GM12801 (cell line): ENCODE data around the gene TMCC1.

Experiments
- TF ChIP-seq, protein P1 (sequence below): IDR thresholded peaks from one replicate; pipeline ENCODE4 v1.5.1; 2011; ENCODE audit warnings: control low read depth; ENCODE audit not compliant: insufficient read length; ENCODE audit errors: extremely low read depth

Gene TMCC1

DNA sequence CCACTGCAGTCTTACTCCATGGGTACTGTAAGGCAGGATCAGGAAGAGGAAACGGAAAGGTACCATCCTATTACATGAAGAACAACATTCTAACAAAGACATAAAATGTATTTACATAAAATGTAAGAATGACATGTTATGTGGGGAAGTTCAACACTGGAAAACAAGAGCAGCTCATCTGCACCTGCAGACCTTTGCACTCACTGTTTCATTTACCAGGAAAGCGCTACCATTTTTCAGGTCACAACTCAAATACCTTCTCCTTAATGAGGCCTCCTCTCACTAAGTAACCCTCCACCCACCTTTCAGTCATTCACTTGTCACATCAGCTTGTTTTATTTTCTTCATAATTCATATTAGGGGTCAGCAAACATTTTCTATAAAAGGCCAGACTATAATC, 2.6 kb downstream of the TMCC1 start:
- TF ChIP-seq, protein P1, sequence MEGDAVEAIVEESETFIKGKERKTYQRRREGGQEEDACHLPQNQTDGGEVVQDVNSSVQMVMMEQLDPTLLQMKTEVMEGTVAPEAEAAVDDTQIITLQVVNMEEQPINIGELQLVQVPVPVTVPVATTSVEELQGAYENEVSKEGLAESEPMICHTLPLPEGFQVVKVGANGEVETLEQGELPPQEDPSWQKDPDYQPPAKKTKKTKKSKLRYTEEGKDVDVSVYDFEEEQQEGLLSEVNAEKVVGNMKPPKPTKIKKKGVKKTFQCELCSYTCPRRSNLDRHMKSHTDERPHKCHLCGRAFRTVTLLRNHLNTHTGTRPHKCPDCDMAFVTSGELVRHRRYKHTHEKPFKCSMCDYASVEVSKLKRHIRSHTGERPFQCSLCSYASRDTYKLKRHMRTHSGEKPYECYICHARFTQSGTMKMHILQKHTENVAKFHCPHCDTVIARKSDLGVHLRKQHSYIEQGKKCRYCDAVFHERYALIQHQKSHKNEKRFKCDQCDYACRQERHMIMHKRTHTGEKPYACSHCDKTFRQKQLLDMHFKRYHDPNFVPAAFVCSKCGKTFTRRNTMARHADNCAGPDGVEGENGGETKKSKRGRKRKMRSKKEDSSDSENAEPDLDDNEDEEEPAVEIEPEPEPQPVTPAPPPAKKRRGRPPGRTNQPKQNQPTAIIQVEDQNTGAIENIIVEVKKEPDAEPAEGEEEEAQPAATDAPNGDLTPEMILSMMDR = no peak

DNA sequence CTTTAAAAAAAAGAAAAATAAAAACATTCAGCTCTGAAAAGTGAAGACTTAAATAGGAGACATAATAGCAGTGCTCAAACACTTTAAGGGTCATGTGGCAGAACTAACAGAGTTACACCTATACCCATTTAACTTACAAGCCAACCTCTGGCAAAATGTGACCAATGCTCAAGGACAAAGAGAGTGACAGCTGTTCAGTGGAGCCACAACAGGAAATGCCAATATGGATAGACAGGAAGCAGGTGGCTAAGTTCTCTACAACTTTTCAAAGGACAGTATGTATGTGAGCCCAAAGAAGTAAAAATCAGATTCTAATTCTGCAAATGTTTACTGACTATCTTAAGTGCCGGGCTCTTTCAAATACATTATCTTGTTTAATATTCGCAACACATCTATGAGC, 3.4 kb downstream of the TMCC1 start:
- TF ChIP-seq, protein P1 = no peak

DNA sequence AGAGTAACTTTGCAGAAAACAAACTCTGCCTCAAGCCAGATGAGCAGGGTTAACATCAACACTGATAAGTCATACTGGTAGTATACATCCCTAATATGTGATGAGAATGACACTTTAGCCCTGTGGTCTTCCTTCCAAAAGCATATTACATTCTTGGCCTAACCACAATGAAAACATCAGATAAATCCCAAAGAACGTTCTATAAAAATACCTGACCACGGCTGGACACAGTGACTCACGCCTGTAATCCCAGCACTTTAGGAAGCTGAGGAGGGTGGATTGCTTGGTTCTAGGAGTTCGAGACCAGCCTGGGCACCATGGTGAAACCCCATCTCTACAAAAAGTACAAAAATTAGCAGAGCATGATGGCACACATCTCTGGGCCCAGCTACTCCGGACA, 4.7 kb downstream of the TMCC1 start:
- TF ChIP-seq, protein P1 = no peak

DNA sequence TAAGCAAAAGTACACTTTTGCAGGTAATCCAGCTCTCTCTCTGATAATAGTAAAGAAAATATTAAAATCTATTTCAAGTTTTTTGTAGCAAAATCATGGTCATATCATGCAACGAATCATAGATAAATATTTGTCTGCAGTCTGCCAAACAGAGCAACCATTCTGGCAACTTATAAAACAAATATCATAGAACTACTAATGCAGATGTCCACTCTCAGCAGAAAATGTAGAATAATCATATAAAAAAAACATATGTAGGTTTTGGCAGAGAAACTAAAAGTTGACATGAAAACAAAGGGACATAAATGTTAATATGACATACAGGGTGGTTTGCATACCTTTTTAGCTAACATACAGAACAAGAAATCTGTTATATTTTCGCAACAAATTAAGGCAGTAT, 12.2 kb downstream of the TMCC1 start:
- TF ChIP-seq, protein P1 = no peak

DNA sequence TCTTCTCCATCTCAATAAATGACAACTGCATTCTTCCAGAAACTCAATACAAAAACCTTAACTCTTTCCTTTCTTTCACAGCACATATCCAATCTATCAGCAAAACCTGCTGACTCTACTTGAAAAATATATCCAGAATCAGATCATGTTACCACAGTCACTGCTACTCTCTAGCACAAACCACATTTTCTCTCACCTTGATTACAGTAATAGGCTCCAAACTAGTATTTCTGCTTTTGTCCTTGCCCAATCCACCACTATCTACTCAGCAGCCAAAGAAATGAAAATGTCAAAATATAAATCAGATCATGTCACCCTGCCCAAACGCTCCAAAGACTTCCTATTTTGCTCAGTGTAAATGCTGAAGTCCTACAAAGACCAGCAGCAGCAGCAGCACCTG, 15.2 kb downstream of the TMCC1 start:
- TF ChIP-seq, protein P1 = no peak

DNA sequence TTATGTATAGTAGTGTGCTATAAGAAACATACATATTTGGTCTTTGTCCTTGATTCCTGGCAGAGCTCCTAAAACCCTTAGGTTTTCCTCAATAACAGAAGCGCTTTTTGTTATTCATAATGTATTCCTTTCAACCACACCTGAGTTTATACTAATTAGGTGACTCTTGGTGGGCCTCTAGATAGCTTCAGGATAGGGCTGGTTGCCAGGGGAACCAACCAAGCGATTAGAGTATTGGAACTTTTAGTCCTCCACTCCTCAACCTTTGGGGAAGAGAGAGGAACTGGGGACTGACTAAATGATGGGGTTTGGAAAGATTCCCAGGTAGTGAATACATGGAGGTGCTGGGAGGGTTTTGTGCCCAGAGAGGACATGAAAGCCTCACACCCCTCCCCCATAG, 24.6 kb downstream of the TMCC1 start:
- TF ChIP-seq, protein P1 = no peak

DNA sequence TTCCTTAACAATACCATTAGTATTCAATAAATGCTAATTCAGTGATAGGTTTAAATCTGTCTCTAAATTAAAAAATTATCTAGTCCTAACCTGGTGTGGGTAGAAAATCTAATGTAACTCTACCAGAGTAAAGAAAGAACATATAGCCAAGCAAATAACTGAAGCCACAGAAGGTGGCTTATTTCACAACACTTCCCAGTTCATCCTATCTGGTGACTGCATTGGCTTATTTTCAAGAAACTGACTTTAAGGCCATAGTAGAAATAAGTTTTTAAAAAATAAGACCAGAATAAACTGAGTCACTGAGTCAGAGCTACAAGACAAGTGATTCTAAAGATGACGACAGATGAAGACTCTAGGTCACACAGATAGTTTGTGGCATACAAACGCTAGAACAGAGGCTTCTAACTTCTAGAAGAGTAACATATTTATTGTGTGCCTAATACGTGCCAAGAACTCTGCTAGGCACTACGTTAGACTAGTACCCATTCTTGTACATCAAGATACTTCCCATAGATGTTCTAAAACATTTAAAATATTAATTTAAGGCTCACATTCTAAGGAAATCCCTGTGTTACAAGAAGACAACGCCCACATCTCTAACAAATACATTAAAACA, 25.9 kb downstream of the TMCC1 start:
- TF ChIP-seq, protein P1 = no peak
